NCI-H1436 treated with DMSO at 0.1 percent for 48 hours (cell line): ENCODE data around the gene DNAH17.

Experiments
- DNase-seq: peaks from one replicate; lab custom pipeline; 2025; lab: John Stamatoyannopoulos, UW

Gene DNAH17

DNA sequence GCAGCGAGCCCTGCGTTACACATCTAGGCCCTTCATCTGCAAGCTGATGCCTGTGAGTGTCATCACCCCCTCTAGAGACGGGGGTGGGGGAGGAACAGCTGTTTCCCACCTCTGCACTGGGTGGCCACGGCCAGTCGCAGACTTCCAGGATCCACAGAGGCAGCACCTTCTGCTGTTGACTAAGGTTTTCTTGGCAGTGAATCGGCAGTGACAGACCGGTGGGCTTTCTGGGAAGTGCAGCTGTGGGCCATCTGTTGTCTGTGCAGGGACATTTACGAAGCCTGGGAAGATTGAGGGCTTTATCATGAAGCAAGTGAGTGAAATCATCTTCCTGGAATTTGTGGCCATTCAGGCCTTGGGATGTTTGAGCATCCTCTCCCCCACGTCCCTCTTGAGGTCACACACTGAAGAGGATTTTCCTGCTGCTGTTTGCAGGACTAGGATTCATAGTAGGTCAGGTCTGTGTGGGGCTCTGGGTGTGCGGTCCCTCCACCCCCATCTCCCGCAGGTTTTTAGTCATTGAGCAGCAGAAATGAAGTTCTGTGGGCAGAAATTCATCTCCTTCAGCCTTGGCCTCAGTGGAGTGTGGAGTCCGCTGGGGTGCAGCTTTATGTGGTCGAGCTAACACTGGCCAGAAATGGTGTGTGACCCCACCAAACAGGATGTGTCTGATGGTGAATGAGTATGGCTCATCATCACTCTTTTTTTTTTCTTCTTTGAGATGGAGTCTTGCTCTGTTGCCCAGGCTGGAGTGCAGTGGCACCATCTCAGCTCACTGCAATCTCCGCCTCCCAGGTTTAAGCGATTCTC, 186.8 kb downstream of the DNAH17 start:
- no peak for DNase-seq

DNA sequence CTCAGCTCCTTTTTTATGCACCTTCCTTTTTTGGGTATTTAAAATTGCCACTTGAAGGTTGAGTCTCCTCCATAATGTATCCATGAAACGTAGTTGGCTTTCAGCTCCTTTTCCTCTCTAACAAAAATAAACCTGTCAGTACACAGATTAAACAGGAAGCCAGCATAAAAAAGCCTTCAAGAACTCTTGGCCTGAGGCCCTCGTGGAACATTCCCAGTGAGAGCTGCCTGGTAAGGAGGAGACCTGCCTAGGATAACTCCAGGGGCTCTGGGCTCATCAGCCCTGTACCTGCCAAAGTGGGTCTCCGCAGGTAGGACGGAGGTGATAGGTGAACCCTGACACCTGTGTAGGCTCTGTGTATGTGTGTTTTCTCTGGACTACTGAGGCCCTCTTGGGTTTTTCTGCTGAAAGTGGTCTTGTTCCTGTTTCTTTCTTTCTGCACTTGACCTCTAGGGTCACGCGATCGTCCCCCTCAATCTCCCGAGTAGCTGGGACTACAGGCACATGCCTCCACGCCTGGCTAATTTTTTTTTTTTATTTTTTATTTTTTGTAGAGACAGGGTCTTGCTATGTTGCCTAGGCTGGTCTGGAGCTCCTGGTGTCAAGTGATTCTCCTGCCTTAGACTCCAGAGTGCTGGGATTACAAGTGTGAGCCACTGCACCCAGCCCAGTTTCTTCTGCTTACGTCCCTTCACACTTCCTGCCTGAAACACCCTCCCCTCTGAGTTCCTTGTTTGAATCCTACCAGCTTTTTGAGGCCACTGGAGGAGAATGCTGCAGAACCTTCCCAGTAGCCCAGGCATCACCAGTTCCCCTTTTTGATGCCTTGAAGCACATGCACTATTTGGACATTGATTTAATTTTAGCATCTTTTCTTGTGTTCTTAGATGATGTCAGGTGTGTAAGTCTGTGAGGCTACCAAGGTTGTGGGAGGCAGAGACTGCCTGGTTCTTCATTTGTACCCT, 188.9 kb downstream of the DNAH17 start:
- DNase-seq = no peak

DNA sequence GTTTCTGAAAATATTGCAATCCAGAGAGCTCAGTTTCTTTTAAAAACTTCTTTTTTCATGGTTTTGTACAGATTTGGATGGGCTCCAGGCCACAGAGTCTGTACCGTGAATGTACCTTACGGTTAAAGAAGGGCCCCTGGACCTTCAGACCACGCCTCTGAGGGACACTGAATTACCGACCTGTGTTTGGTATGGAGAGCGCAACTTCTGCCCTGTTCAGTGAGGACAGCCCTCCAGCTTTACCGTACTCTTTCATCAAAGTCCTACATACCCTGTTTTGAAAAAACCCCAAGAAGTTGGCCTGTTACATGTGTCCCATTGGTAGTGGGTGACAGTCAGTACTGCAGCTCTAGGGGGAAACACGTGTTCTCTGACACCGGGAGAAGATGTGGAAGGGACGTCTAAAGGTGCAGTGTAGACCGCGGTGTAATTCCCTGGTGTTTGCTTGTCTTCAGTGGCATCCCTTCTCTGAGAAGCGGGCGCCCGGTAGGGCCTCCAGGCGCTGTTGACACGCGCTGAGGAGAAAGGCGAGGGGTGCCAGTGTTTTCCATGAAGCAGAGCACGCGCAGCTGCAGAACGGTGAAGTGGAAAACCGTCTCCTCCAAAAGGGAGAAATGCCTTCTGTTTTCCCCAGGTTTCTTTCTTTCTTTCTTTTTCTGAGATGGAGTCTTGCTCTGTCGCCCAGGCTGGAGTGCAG, 192.6 kb downstream of the DNAH17 start:
- DNase-seq = no peak

DNA sequence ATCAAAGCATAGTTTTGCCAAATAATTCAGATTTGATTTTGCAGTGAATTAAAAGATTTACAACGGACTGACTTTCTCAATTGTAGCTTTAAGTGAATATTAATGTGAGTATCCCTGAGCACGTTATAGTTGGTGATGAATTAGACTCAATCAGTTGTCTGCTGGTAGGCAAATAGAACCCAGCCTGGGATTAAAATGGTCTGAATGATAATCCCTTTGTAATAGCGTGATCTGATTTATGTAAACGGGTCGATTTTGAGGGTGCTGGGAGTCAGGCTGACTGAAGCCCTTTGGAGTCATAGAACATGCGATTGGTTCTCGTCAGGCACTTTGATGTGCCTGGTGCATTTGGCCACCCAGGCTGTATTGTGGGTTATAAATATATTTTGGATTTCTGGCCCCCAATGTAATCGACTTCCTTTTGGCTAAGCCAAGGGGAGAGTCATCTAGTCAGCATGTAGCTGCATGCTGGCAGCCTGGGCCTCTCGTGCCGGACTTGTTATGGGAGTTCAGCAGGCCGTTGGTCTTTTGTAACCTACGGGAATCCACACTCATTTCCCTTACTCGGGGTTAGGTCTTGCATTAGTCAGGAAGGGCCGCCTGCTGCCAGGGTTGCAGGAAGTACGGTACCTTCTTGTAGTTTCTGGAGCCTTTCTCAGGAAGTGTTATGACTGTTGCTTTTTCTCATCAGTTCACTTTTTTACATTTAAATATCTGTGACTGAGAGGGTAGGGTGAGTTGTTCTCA, 193.3 kb downstream of the DNAH17 start:
- no peak for DNase-seq

DNA sequence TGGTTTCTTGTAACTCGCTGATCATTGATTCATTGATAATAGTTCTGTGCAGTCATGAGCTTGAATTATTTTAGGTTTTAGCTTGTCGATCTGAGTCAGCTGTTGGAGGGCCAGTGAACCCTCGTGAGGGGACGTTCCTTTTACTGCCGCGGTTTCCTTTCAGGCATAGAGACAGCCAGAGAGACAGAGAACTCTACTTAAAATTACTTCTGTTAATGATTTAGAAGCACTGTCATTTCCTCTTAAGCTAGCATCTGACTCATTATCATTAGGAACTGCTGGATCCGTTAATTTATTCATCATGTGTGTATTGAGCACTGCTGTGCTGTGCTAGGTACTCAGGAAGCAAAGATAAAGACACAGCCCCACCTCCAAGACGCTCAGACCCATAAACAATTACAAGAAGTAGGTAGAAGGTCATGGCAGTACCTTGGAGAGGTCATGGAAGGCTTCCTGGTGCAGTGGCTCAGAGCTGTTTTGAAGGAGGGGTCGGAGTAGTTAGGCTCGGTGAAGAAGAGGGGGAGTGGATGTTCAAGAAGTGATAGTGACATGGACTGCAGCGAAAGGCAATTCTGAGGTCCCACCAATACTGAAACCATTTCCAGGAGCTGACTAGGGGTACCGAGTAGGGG, 195.5 kb downstream of the DNAH17 start:
- DNase-seq = no peak

DNA sequence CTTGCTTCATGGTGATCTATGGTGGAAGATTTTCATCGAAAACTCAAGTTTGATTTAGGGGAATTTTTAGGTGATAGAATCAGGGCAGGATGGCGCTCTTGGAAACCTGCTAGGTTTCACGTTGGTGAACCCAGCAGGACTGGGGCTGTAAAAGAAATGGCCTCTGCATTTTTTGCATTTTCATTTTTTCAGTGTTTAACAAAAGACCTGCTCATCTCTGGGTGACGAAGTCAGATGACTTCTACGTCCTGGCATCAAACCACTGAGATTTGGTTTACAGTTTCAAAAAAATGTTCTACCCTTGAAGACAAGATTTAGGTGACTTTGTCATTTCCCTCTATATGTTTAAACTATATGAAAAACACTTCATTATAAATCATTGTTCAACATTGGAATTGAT, 196.8 kb downstream of the DNAH17 start:
- no peak for DNase-seq

DNA sequence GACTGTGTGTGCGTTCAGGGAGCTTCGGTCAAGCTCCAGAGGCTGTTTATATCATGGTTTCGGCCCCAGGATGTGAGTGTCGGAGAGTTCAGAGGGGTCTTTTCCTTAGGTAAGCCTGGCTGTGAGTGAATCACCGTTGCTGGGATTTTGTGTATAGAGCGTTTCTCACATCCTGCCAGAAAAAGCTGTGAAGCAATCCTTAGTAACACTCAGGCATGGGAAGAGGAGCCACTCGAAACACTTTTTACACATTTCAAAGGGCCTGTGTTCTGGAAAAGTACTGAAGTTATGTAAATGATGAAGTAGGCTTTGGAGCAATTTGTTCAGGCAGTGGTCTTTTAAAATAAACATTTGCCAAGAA, 198.1 kb downstream of the DNAH17 start:
- DNase-seq = no peak

DNA sequence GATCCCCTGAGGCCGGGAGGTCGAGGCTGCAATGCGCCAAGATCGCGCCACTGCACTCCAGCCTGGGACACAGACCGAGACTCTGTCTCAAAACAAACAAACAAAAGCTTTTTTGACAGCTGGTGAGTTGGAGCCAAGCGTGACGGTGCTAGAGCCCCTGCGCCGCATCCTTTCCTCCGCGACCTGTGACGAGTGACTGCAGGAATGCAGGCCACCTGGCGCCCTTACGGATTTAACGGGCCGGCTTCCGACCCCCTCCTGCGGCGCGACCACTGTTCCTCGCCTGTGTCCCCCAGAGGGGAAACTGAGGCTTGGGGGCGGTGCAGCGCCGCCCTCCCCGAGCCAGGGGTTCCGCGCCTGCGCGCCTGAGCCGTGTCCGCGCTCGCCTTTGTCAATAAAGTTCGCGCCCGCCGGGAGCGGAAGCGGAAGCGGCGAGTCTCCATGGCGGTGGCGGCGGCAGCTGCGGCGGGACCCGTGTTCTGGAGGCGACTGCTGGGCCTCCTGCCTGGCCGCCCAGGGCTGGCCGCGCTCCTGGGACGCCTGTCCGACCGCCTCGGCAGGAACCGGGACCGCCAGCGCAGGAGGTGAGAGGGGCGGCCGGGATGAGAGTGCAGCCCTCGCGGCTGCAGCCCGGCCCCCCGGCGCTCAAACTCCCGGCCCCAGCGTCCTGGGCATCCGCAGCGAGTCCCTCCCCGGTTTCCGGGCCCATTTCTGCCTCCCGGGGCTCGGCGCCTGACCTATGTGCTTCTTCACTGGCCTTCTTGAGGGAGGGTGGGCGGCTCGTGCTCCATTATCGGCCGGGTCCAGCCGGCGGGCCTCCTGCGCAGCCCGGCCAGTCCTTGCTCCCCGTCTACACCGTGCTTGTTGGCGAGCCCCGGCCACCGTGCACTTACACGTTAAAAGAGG, 198.7 kb downstream of the DNAH17 start, which contains the start of gene PGS1:
Gene PGS1 (plus strand): TSS at position 425 of the 906 bp plus-strand sequence. CDS start 17 bp downstream, at position 442.
- no peak for DNase-seq

DNA sequence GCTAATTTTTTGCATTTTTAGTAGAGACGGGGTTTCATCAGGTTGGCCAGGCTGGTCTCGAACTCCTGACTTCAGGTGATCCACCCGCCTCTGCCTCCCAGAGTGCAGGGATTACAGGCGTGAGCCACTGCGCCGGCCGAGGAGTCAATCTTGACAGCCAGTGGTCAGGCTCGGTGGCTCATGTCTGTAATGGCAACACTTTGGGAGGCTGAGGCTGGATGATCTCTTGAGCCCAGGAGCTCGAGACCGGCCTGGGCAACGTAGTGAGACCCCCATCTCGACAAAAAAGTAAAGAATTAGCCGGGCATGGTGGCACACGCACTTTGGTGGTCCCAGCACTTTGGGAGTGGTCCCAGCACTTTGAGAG, 199.4 kb downstream of the DNAH17 start:
- DNase-seq = no peak

DNA sequence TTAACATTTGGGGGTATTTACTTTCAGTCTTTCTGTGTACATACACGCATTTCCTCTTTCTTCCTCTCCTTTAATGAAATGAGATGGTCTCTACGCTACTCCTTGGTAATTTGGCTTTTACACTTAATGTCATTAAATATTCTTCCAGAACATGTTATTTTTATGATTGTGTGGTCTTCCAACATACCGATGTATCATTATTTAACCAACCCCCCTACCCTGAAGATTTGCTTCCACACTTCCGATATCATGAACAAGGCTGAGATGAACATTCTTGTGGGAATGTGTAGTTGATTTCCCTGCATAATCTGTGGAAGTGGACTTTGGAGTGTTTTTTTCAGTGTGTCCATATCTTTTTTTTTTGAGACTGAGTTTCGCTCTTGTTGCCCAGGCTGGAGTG, 201.0 kb downstream of the DNAH17 start:
- no peak for DNase-seq

DNA sequence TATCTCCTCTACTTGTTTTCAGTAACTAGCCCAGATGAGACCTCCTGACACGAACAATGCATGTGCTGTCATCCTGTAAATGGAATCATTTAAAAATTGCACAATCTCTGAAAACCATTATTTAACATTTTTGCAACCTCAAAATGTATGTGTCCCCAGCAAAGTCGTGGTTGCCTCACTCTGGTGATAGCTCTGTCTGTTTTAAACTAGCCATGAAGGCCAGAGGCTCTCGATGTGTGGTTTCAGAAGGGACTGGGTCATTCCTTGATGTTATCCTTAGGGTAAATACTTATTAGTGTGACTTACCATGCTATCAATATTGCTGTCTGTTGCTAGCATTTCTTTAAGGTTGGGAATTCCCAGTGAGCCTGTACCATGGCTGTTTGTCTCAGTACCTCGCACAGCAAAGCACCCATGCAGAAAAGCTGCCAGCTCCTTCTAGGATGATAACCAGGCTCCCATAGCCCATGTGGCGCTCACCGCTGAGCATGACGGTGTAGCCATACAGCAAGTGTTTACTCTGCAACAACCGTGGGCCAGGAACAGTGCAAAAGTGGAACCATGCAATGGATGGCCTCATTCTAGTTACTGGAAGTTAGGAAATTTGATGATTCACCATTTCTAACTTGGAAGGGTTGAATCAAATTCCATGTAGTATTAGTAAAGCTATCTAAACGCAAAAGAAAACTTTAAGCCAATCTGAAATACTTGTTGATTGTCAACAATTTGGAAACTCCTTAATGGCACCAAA, 201.6 kb downstream of the DNAH17 start:
- DNase-seq = no peak

DNA sequence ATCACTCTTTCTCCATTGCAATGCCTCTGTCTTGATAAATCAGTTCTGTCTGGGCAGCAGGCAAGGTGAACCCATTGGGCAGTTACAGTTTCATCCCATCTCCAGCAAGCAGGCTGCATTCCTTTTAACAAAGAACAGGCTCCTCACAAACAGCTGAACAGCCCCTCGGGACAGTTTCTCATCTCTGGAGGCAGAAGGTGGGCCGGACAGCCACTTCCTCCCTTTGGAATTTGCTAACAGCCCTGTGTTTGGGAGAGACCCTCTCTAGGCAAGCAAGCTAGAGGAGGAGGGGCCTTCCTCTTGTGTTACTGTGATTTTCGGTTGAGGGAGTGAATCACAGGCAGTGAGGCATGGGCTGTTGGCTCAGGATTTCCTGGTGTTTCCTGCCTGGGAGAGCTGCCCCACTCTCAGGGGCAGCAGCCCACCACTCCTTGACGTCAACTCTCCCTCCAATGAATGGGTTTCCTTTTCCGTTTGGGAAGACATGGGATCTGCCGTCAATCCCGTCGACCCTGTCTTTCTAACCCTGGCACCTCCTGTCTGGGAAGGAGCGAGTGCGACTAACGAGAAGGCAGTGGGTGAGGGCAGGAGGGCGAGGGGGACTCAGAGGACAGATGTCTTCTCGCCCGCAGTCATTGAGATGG, 202.4 kb downstream of the DNAH17 start:
- DNase-seq = no peak

DNA sequence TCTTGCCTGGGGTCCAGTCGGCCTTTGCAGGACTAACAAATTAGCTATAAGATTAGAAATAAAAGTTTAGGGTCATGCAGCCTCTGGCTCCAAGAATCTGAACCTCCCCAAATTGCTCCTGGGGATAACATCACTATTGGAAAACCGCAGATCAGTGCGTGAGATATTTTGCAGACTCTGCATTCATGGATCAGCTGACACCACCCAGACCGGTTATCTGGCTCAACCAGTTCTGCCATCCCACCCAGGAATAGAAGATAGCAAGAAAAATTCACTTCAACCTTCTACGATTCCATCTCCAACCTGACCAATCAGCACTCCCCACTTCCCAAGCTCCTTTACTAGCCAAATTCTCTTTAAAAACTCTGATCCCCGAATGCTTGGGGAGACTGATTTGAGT, 203.0 kb downstream of the DNAH17 start:
- no peak for DNase-seq
